GM12878 (cell line): ENCODE results near the gene DDHD1. TPM values are rescaled to one million over a fixed set of nuclear protein-coding genes. Genes with fewer than 3 reads are reported as not detected.

Experiments used
- BMI1 ChIP-seq: fragments of 450-650 bp; IDR thresholded peaks from 2 replicates; pipeline ENCODE4 v1.6.1; 2016; ENCODE audit warnings: mild to moderate bottlenecking, moderate library complexity, borderline replicate concordance
- IKZF1 ChIP-seq: fragments of 450-650 bp; conservative IDR thresholded peaks from 2 replicates; pipeline ENCODE4 v1.6.1; 2017; ENCODE audit warnings: antibody characterized with exemption, mild to moderate bottlenecking
- IRF4 ChIP-seq: IDR thresholded peaks from 2 replicates; pipeline ENCODE4 v1.6.1; 2011; ENCODE audit warnings: low read depth, low read length
- RUNX3 ChIP-seq: IDR thresholded peaks from 2 replicates; pipeline ENCODE4 v1.6.1; 2012; ENCODE audit warnings: low read length, inconsistent platforms
- TCF3 ChIP-seq: IDR thresholded peaks from 2 replicates; pipeline ENCODE4 v1.6.1; 2012; ENCODE audit warnings: low read depth, mild to moderate bottlenecking, low read length, borderline replicate concordance; ENCODE audit not compliant: insufficient read depth
- TCF7 ChIP-seq: IDR thresholded peaks from 2 replicates; pipeline ENCODE4 v1.6.1; 2014; ENCODE audit warnings: antibody characterized with exemption, borderline replicate concordance
- USF1 ChIP-seq: IDR thresholded peaks from 2 replicates; pipeline ENCODE4 v1.6.1; 2011; ENCODE audit warnings: borderline replicate concordance, low read depth, mild to moderate bottlenecking, moderate library complexity, mixed read lengths, low read length; ENCODE audit not compliant: insufficient read depth; ENCODE audit errors: extremely low read length
- USF2 ChIP-seq: IDR thresholded peaks from 2 replicates; pipeline ENCODE4 v1.6.1; 2011; ENCODE audit warnings: low read depth, low read length, improper control_type of control experiment, borderline replicate concordance
- ZBTB4 ChIP-seq: fragments of 450-650 bp; formaldehyde crosslinking; IDR thresholded peaks from 2 replicates; pipeline ENCODE4 v1.4.0; 2022; ENCODE audit warnings: mild to moderate bottlenecking, moderate library complexity
- polyA plus RNA-seq, 11 experiments: library from polyadenylated mRNA; depleted of rRNA in 4 of 11; unstranded in 6 of 11; stranded (reverse) in 5 of 11; fragments of >200 nt; fragmentation: Nextera tagmentation in 4 of 11; fragmentation: Illumina TruSeq in 1 of 11; extraction: Ambion mirVana in 4 of 11; extraction: Trizol in 1 of 11; gene quantifications; 1 replicate in 1 of 11; 2 replicates in 10 of 11; pipeline versions ENCODE4 v1.2.1 to v1.2.3, GENCODE V29; 2011 to 2016; ENCODE audit warnings: inconsistent platforms in 2 of 11, missing spikeins in 2 of 11, low read depth in 1 of 11
- total RNA-seq, 4 experiments: library from RNA; depleted of rRNA in 3 of 4; stranded (reverse); fragments of >200 nt in 3 of 4; fragmentation: Illumina TruSeq in 1 of 4; extraction: Trizol in 1 of 4; gene quantifications; 2 replicates each; pipeline versions ENCODE4 v1.2.1 to v1.2.3, GENCODE V29; 2013 to 2021

DDHD1 gene
- total and polyA plus RNA-seq, 10 of the 15 experiments (the other 5 are each of a cell fraction or from before 2014, with no cell fraction given): 7.7 to 52.3 (median 28.5) TPM

- TF ChIP-seq TCF3 (no peak), USF1 (no peak), TCF7 (no peak), IKZF1 (no peak), IRF4 (no peak), RUNX3 (no peak), BMI1 (no peak), ZBTB4 (CRISPR knock-in tag) (no peak), USF2 (no peak)
These were observed 21.8 kb upstream of the DDHD1 start (continued) for GRCh38 chr14:53174918-53175317.
